Measurements from ENCODE around the gene HS6ST3.
"Not testable (repeated sequence)": the region's sequence is repeated elsewhere in the genome, so short reads cannot be mapped to it uniquely, and the experiment has no call there.

HS6ST3 gene

GRCh38 chr13:96751089-96751488 is 661.2 kb downstream of the HS6ST3 start:
- no peak for DNase-seq

GRCh38 chr13:96762876-96763275 is 673.0 kb downstream of the HS6ST3 start:
- no peak for DNase-seq

GRCh38 chr13:96766306-96766705 is 676.4 kb downstream of the HS6ST3 start:
- no peak for DNase-seq

DNA sequence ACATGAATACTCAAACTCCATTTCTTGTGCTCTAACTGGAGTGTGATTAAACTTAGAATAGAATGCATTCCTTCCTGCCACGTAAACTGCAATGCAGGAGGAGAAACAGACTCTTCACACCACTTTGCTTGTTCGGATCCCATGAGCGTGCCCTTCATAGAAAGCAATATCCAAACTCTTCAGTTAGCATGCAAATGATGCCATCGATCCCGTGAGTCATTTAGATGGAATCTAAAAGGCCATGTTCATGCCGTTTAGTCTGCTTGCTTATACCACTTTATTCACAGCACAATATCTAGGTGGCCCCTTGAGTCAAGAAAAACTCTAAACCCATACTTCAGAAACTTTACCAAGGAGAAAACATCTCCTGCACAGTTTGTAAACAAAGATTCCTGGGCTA is 678.6 kb downstream of the HS6ST3 start:
- DNase-seq = no peak

DNA sequence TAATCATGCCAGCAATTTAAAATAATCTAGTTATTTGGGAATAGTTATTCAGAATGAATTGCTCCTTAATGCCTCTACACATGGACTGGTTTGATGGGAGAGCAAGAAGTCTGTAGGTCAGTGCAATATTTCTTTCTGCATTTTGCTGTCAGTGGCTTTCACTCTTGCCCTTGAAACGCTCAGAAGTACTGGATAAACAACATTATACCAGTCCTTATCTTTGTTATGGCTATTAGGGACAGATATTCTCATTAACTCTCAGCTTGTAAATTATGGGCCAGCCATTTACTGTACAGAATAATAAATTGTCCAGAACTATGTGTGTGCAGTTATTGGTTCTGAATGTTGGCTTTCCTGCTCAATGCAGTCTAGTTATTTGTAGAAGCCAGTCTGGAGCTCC is 680.0 kb downstream of the HS6ST3 start:
- DNase-seq = no peak

DNA sequence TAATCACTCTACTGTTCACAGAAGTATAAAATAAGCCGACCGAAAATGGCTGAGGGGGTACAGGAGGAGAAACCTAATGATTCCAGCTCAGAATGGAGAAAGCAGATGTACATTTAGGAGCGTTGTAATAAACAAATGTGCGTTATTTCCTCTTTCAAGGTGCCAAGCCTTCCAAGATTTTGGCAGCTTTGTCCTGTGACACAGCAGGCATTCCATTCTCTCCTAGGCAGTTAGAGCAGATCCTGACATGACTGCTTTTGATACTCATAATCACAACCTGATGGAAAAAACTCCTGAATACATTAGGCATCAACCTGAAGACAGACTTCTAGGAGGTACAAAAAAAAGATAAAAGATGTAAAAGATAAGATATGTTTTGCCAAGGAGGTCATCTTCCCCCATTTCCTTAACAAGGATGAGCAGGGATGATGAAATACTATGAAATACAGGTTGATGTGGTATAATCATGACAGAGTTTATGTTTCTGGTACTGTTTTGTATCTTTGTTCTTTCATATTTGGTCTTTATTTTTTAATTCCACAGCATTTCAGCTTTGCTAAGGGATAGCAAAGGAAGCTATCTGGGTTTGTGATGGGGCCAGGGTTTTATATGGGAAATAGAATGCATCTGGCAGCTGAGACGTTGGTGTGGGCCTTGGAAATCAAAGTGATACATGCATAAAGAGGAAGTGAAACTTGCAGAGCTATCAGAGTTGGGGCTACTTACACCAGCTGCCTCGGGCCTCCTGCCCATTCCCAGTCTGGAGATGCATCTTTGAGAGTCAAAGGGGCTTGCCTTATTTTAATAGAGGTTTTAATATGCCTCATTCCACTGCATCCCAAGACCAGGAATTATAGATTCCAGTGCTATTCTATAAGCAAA is 681.8 kb downstream of the HS6ST3 start:
- DNase-seq = no peak

- no peak for DNase-seq
These were observed 682.5 kb downstream of the HS6ST3 start for GRCh38 chr13:96772426-96772825.

DNA sequence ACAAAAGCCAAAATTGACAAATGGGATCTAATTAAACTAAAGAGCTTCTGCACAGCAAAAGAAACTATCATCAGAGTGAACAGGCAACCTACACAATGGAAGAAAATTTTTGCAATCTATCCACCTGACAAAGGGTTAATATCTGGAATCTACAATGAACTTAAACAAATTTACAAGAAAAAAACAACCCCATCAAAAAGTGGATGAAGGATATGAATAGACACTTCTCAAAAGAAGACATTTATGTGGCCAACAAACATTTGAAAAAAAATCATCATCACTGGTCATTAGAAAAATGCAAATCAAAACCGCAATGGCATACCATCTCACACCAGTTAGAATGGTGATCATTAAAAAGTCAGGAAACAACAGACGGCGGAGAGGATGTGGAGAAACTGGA is 688.4 kb downstream of the HS6ST3 start:
- DNase-seq = not testable (repeated sequence)

- no peak for DNase-seq
These were observed 689.8 kb downstream of the HS6ST3 start for GRCh38 chr13:96779691-96780090.

DNA sequence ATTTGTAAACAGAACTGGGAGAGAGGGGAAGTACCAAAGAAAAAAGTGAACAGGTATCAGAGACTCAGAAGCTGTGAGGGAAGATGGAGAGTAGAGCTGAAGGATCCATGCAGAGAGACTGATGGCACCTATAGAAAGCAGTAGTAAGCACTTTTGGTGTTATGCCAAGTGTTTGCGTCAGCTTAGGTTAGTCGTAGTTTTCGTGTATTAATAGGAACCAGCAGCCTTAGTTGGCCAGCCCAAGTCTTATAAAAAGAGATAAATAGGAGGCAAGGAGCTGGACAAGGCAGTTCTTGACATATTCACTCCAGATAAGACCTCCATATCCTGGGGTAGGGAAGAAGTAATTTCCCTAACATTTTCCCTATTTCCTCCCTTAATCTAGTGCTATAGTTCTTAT is 690.2 kb downstream of the HS6ST3 start:
- no peak for DNase-seq

GRCh38 chr13:96781141-96781540 is 691.2 kb downstream of the HS6ST3 start:
- no peak for DNase-seq

GRCh38 chr13:96782186-96782585 is 692.3 kb downstream of the HS6ST3 start:
- no peak for DNase-seq

DNA sequence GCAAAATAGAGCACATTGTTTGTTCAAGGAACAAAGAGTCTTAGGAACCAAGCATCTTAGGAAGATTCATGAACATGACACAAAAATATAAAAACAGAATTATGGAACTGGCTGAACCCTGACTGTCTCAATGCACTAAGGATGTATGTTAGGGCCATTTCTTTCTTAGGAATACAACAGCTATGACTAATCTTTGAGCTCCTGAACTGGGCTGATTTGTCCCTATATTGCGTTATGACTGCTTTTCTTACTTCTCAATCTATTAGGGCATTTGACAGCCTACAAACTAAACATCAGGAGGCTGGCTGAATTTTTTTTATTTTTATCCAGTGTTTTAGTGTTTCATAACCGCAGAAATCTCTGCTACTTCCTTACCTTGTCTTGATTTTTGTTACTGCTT is 693.1 kb downstream of the HS6ST3 start:
- DNase-seq = no peak

- no peak for DNase-seq
These were observed 693.6 kb downstream of the HS6ST3 start for GRCh38 chr13:96783511-96783910.

DNA sequence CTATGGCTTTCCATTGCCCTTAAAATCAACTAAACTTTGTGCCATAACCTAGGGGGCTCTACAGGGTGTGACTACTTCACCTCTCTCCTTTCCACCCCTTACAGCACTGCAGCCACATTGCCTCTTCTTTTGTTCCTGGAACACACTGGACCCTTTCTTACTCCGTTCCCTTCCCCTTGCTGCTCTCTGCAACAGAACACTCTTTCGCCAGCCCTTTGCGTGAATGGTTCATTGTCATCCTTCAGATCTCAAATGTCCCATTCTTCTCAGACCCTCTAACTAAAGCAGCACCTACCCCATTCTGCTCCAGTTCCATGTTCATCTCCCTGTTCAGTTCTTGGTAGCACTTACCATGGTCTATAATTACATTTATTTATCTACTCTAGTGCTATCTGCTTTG is 696.1 kb downstream of the HS6ST3 start:
- no peak for DNase-seq

DNA sequence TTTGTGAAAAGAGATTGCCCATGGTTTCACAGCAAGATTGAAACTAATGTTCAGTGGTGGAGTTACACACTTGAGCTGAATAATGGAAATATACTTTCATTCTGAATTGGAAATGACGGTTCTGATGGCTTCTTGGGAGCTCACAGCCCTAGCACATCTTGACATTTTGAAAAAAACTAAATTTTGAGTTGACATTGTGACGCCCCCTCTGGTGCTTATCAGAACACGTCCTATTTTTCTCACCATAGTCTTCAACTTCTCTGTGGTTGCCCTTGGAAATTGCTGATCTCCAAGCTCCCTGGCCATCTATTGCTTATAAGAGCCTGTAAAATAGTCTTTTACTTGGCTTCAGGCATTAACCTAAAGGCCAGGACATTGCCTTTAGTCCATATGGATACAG is 702.3 kb downstream of the HS6ST3 start:
- no peak for DNase-seq

GRCh38 chr13:96792736-96793403 is 703.0 kb downstream of the HS6ST3 start:
- DNase-seq = no peak

DNA sequence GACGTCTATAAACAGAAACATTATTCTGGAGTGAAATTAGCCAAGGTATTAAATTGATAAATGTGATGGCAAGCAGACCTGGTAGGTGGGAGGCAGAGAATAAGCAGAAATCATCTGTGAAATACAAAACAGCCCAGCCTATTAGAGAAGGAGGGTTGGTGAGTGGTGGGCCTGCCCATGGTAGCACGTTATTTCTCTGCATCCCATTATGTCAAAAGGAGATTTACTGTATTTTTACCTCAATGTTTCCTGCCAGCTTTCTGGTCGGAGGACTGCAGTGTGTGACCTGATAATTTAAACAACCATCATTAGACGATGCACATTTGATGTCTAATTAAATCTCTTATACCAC is 703.5 kb downstream of the HS6ST3 start:
- DNase-seq = no peak

GRCh38 chr13:96794669-96795068 is 704.8 kb downstream of the HS6ST3 start:
- no peak for DNase-seq

DNA sequence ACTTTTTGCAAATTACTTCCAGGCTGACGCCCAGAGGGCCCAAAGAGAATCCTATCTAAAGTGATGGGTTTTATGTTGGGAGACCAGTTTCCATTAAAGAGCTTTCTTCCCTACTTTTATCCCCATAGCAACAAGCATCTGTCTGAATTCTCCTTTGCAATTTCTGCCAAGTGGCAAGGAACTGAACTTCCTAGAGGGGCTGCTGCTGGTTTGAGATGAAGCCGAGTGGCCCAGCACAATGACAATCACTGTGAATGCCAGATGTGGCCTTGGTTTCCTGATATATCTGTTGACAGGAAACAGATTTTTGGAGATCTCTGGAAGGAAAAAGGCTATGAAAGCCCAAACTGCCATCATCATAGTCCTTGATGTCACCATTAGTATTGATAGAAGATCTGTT is 705.8 kb downstream of the HS6ST3 start:
- no peak for DNase-seq

- DNase-seq = no peak
These were observed 706.3 kb downstream of the HS6ST3 start for GRCh38 chr13:96796091-96796633.

GRCh38 chr13:96797136-96797535 is 707.2 kb downstream of the HS6ST3 start:
- DNase-seq = no peak

- no peak for DNase-seq
These were observed 713.7 kb downstream of the HS6ST3 start for GRCh38 chr13:96803456-96804100.

- DNase-seq = no peak
These were observed 714.3 kb downstream of the HS6ST3 start for GRCh38 chr13:96804174-96804573.

Data from AML-193 (cell line).